ENCODE results near the gene ACOXL.

ACOXL gene

DNA sequence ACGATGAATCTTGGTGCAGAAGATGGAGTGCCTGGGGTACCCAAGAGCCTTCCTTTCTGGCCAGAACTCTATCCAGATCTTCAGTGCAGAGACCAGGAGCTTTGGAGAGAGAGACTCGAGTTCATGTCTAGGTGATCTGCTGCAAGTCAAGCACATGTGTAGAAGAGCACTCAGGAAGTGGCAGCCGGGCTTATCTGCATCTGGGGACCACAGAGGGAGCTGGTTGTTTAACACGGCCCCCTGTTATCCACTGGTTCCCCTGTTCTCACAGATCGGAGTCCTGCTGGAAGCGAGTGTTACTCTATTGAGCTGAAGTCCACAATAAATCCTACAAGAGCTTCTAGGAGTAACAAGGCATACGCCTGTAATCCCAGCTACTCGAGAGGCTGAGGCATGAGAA, 128.3 kb downstream of the ACOXL start:
- no peak for DNase-seq

DNA sequence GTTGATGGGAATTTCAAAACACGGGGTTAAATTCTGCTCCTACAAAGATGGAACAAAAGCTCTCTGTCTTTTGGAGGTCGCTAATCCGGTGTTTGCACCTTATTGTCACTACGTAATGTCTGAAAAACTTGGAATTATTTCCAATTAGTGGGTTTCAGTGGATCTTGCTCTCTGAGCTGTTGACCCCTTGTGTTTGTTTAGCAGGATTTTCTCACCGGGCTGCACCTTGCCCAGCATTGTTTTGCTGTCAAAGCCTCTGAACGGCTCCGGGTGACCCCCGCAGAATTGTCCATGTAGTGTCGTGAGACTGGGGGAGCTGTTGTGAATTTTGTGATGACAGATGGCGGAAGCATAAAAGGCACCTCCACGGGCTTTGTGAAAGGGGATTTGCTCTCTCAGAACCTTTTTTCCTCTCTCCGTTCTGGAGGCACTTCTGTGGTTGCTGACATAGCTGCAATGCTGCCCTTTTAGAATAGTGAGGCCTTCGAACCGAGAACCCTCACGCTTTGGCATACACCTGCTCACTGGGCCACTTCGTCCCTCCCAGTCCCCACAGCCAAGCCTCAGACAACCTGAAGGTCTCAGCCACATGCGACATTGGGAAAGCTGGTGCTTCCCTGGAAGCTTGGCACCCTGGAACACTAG, 129.4 kb downstream of the ACOXL start:
- no peak for DNase-seq

GRCh38 chr2:110863726-110864125, 131.4 kb downstream of the ACOXL start:
- no peak for DNase-seq

- no peak for DNase-seq
Observed at GRCh38 chr2:110864176-110864575, 131.8 kb downstream of the ACOXL start.

GRCh38 chr2:110864731-110865130, 132.4 kb downstream of the ACOXL start:
- DNase-seq, result no peak

DNA sequence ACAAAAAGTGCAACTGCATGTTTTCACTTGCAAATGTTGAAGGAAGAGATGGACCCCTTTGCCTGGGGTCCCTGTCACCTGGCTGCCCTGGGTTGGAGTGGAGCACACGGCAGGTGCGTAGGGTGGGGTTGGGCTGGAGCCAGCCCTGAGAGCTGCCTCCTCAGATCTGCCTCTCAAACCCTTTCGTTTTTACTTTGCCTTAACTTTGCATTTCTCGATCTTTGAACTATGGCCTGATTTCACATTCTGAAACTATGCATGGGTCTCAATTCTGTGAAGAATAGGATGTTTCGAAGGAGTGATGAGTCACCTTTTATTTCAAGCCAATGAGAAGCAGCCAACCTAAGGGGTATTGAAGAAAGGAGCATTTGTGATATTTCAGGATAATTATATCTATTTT, 132.8 kb downstream of the ACOXL start:
- DNase-seq, result no peak

GRCh38 chr2:110866045-110866444, 133.7 kb downstream of the ACOXL start:
- no peak for DNase-seq

DNA sequence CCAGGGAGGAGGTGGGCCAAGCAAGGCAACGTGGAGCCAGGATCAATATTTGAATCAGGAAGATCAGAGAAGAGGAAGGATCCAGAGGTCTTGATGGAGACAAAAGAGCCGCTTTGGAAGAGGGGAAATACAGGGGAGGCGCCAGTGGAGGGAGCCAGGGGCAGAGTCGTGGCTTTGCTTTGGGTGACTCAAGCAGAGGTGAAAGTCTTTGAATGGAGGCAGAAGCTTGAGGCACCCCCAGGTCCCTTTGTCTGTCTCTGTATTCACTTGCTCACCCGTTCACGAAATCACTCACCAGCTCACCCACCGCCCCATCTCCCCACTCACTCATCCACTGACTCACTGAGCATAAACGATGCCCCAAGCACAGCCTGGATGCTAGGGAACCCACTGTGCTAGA, 134.1 kb downstream of the ACOXL start:
- DNase-seq, result no peak

GRCh38 chr2:110867078-110867477, 134.7 kb downstream of the ACOXL start:
- no peak for DNase-seq

DNA sequence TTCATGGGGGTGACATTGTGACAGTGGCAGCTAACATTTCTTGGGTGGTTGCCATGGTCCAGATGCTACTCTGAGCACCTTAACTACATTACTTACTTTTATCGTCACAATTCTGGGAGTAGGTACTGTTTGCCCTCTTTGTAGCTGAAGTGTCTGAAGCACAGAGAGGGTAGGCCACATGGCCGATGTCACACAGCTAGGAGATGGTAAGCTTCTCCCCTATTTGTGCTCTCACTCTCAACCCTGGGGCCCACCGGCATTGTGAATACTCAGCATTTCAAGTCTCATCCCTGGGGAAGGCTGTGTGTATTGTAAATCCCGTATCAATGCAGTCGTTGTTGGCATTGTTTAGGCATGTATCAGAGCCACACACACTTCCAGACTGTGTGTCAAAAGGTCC, 136.6 kb downstream of the ACOXL start:
- no peak for DNase-seq

DNA sequence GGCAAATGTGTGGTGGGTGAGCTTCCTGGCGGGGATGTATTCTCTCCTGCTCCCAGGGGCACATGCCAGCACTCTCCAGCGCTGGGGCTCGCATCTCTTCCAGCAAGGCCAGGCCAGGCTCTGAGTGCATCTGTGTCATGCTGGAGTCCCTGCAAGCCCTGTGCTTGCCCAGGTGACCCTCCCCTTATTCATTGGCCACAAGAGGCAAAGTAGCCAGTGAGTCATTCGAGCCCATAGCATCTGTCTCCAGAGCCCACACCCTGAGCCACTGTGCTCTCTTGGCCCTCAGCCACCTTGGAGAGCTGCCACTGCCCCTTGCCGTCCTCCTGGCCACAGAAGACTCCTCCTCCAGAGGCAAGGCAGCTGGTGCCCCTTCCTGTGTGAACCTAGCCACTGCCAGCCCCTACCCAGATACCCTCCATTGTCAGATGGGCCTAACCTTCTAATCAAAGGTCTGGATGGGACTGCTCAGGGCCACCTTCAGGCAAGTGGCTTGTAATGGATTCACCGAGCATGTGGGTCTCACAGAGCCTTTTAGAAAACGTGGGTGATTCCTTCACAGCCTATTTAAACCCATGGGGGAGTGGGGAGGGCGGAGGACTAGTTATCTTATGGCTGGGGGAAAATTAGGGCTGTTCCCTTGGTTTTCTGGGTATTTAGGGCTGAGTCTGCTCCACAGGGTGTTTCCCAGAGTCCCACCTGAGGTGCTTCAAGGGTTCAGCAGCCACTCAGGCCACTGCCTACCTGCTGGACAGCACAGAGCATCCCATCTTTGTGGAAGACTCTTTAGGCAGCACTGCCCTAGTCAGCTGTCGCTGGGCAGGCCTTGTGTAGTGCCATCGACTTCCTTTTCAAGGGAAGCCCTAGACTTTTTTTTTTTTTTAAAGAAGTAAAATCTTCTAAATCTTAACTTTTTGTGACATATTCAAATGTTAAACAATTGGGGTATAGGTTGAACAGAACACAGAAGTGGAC, 137.4 kb downstream of the ACOXL start:
- peak; percentile 2 for DNase-seq

GRCh38 chr2:110870545-110870944, 138.2 kb downstream of the ACOXL start:
- DNase-seq, result no peak

DNA sequence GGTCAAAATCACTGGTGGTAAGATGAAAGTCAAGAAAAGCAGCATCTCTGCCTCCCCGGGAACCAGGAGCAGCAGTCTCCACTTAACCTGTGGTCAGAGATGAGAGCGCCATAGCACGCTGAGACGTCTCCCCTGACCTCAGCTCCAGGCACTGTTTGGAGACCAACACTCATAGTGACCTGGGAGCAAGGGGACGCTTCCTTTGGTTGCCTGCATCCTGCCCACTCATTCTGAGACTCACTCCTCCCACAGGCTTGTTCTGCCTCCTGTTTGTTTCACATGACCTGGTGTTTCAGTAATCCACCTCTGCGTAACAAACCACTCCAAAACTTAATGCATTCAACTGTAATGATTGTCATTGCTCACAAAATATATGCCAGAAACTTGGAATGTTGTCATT, 139.3 kb downstream of the ACOXL start:
- no peak for DNase-seq

DNA sequence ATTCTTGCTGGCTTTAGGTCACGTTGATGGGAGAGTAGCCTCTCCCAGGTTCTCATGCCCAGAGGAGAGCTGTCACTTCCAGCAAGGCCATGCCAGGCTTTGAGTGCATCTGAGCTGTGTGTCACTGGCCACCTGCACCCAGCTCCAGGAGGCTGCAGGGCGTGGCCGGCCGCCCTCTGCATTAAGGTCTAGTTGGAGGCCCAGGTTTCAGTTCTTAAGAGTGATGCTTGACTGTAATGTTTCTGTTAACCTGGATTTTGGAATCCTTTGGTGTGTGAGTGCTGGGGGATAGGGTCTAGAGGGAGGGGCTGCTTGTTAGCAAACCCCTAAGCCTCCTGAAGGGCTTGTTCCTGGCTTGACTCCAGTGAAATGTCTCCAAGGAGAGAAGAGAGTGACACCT, 140.1 kb downstream of the ACOXL start:
- DNase-seq, result no peak

GRCh38 chr2:110873056-110873502, 140.7 kb downstream of the ACOXL start:
- no peak for DNase-seq

GRCh38 chr2:110873597-110874452, 141.5 kb downstream of the ACOXL start:
- DNase-seq, result no peak

GRCh38 chr2:110874453-110875383, 142.3 kb downstream of the ACOXL start:
- DNase-seq, result no peak

DNA sequence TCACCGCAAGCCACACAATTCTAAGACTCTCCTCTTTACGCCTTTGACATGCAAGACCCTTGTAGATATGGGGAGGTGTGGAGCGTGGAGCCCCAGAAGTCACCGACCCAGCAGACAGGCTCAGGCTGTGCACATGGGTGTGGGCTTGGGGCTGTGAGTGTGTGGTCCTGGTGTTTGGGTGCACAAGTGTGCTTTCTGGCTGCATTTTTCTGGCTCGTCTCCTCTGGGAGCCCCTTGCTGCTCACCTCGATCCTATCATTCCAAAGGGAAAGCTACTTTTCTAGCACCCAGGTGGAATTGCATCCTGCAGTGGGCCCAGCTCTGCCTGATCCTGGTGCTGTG, 143.0 kb downstream of the ACOXL start:
- no peak for DNase-seq

DNA sequence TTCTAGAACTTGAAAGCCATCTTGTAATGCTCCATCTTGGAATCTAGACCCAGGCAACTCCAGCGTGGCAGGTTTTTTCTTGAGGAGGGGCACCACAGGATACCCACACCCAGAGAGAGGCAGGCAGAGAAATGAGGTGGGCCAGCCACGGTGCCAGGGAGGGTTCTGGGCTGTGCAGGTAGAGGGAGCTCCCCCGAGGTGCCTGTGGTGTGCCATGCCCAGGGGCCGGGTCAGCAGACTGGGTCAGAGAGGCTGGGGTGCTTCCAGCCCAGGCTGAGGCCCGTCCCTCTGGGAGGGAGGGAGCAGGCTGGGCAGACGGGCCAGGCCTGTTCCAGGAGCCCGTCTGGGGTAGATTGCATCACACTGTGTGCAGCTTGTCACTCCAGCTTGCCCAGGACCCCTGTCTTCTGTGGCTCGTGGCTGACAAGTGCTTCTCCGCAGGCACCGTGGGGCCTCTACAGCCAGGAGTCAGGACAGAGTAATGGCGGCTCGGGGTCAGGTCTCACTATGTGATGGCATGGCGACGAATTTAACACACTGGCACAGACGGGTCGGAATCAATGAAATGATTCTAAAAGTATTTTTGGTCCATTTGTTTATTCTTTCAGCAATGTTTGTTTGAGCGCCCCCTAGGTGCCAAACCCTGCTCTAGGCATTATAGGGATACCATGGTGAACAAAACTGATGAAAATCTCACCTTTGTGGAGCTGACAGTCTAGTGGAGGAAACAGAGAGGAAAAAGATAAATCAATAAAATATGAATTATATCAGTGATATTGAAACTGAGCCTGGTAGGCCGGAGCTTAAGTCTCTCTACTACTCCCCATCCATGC, 144.0 kb downstream of the ACOXL start:
- DNase-seq, result no peak

DNA sequence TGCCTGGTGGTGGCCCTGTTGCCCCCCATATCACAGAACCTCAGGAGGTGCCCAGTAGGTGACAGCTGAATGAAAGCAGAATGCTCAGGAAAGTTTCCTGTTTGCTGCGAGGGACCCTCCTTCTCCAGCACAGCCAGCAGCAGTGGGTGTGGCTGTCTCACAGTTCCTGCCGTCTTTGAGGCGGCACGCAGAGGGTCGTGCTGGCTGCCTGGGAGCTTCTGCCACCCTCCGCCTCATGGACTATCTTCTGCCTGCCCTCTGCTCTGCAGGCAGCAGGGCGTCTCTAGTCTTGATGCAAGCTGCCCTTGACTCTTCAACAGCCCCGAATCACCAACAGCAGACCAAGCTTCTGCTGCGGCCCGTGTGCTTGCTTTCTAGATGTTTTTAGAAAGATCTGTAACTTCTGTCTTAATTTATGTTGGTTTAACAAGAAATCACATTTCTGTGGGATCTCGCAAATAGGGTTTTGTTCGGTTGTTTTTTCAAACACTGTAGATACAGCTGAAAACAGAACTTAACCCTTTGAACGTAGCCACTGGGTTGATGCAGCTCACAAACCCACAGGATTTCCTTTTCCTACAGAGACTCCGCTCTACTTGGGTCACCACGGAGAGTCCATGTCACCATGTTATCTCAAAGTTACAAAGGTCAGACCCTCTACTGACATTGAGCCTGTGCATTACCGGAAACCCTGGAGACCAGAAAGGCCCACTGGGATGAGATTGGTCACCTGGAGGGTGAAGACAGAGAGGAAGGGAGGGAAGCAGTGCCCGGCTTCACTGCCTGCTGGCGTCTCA, 144.9 kb downstream of the ACOXL start:
- DNase-seq, result no peak
